WTC11 (cell line): ENCODE measurements around the gene EMILIN1. TPM values are rescaled to one million over a fixed set of nuclear protein-coding genes. Genes with fewer than 3 reads are reported as not detected.

Experiments used
- ATAC-seq: fragments of 200-7000 bp; cut with Tn5 transposase; 2 replicates; pipeline ENCODE4 v1.10.0; 2021; ENCODE audit warnings: mild to moderate bottlenecking, moderate library complexity
- CTCF ChIA-PET: fragments of 300-600 bp; sonication (Branson Sonifier 250); formaldehyde crosslinking; loops from one replicate; lab custom pipeline; 2021; ENCODE audit warnings: antibody characterized with exemption; lab: Charles Lee
- POLR2A ChIA-PET: fragments of 350-600 bp; sonication (Branson Sonifier 250); formaldehyde crosslinking; loops from one replicate; lab custom pipeline; 2021; ENCODE audit warnings: antibody characterized with exemption; lab: Charles Lee
- DNase-seq: peaks from one replicate; pipeline ENCODE4 v3.0.0; 2021; ENCODE audit warnings: low spot score
- H3K27ac Mint-ChIP-seq: 2 replicates; pipeline ENCODE4 v1.8.0; 2021; ENCODE audit warnings: mixed read lengths
- H3K27me3 Mint-ChIP-seq: 2 replicates; pipeline ENCODE4 v1.8.0; 2021; ENCODE audit warnings: low read depth, mild to moderate bottlenecking, moderate library complexity, mixed read lengths
- H3K36me3 Mint-ChIP-seq: 2 replicates; pipeline ENCODE4 v1.8.0; 2021; ENCODE audit warnings: mixed read lengths
- H3K4me1 Mint-ChIP-seq: 2 replicates; pipeline ENCODE4 v1.8.0; 2022; ENCODE audit warnings: mixed read lengths
- H3K4me3 Mint-ChIP-seq: 2 replicates; pipeline ENCODE4 v1.8.0; 2021; ENCODE audit warnings: mild to moderate bottlenecking, moderate library complexity, mixed read lengths
- H3K9me3 Mint-ChIP-seq: 2 replicates; pipeline ENCODE4 v1.8.0; 2021; ENCODE audit warnings: mixed read lengths
- ARID4B ChIP-seq: sonication (generic); formaldehyde crosslinking; IDR thresholded peaks from 2 replicates; pipeline ENCODE4 v1.8.0; 2023; ENCODE audit warnings: missing genetic modification reagents, mild to moderate bottlenecking, borderline replicate concordance
- E2F5 ChIP-seq: sonication (generic); formaldehyde crosslinking; IDR thresholded peaks from 2 replicates; pipeline ENCODE4 v1.8.1; 2022; ENCODE audit warnings: mild to moderate bottlenecking, moderate library complexity, missing genetic modification reagents
- FOXP1 ChIP-seq: sonication (generic); formaldehyde crosslinking; IDR thresholded peaks from 2 replicates; pipeline ENCODE4 v1.8.0; 2022; ENCODE audit warnings: missing genetic modification reagents, mild to moderate bottlenecking, moderate library complexity, borderline replicate concordance
- GABPB1 ChIP-seq: sonication (generic); formaldehyde crosslinking; IDR thresholded peaks from 2 replicates; pipeline ENCODE4 v1.8.1; 2023; ENCODE audit warnings: mild to moderate bottlenecking, missing genetic modification reagents
- IRF1 ChIP-seq: sonication (generic); formaldehyde crosslinking; IDR thresholded peaks from 2 replicates; pipeline ENCODE4 v1.8.0; 2023; ENCODE audit warnings: missing genetic modification reagents
- SMAD3 ChIP-seq: sonication (generic); formaldehyde crosslinking; IDR thresholded peaks from 2 replicates; pipeline ENCODE4 v1.8.0; 2022; ENCODE audit warnings: missing genetic modification reagents, mild to moderate bottlenecking, borderline replicate concordance
- SOX15 ChIP-seq: fragments of 250-450 bp; sonication (Bioruptor Pico); IDR thresholded peaks from 2 replicates; pipeline ENCODE4 v1.9.0; 2021; ENCODE audit warnings: mild to moderate bottlenecking
- SP1 ChIP-seq: sonication (generic); formaldehyde crosslinking; conservative IDR thresholded peaks from 2 replicates; pipeline ENCODE4 v1.8.1; 2022; ENCODE audit warnings: missing genetic modification reagents
- TP53 ChIP-seq: sonication (generic); formaldehyde crosslinking; IDR thresholded peaks from 2 replicates; pipeline ENCODE4 v1.8.1; 2023; ENCODE audit warnings: mild to moderate bottlenecking, missing genetic modification reagents
- USF1 ChIP-seq: sonication (generic); formaldehyde crosslinking; IDR thresholded peaks from 2 replicates; pipeline ENCODE4 v1.8.0; 2022; ENCODE audit warnings: mild to moderate bottlenecking, missing genetic modification reagents
- ZMAT4 ChIP-seq: fragments of 250-450 bp; sonication (Bioruptor Pico); IDR thresholded peaks from 2 replicates; pipeline ENCODE4 v1.9.0; 2021; ENCODE audit warnings: mild to moderate bottlenecking
- ZNF138 ChIP-seq: sonication (generic); formaldehyde crosslinking; conservative IDR thresholded peaks from 2 replicates; pipeline ENCODE4 v1.8.1; 2022; ENCODE audit warnings: mild to moderate bottlenecking, moderate library complexity, missing genetic modification reagents
- ZNF281 ChIP-seq: sonication (generic); formaldehyde crosslinking; IDR thresholded peaks from 2 replicates; pipeline ENCODE4 v1.8.0; 2023; ENCODE audit warnings: mild to moderate bottlenecking, missing genetic modification reagents
- ZNF425 ChIP-seq: fragments of 250-450 bp; sonication (Bioruptor Pico); conservative IDR thresholded peaks from 2 replicates; pipeline ENCODE4 v1.9.0; 2021; ENCODE audit warnings: mild to moderate bottlenecking
- ZSCAN18 ChIP-seq: fragments of 250-450 bp; sonication (Bioruptor Pico); IDR thresholded peaks from 2 replicates; pipeline ENCODE4 v2.1.2; 2022; ENCODE audit warnings: mild to moderate bottlenecking, moderate library complexity
- total RNA-seq: library from RNA; stranded (reverse); gene quantifications from 3 replicates; pipeline ENCODE4 v1.2.3, GENCODE V29; 2021

Gene EMILIN1
- total RNA-seq, 1 experiment from 2014 or later: 3.5 TPM

- CTCF ChIA-PET: interaction anchor here (0.7 to 3.3 kb wide), 39 partner anchors 10 to 172 kb away, joined by 3 to 50 read pairs (median 5); partner anchors contain the start of genes ABHD1, ATRAID, CAD and CGREF1
- H3K4me1 Mint-ChIP-seq: peaks cover 14% of the 10 kb centered on the region
- peak overlapping the region; percentile 41; the same call in 1 of the 2 replicates for H3K27ac Mint-ChIP-seq
- peaks cover 21% of the 10 kb centered on the region for H3K36me3 Mint-ChIP-seq
- H3K9me3 Mint-ChIP-seq: no peaks in the 10 kb centered on the region
- DNase-seq (no peak), ATAC-seq (no peak)
- H3K4me3 Mint-ChIP-seq: peak overlapping the region; percentile 90
- POLR2A ChIA-PET: interaction anchor here (0.6 to 1.7 kb wide), 12 partner anchors 9 to 362 kb away, joined by 3 to 9 read pairs (median 4); partner anchors contain the start of genes ABHD1, ATRAID, CAD and CGREF1
- H3K27me3 Mint-ChIP-seq: peaks cover 4% of the 10 kb centered on the region
- TF ChIP-seq SMAD3 (CRISPR knock-in tag) (no peak), SOX15 (no peak), USF1 (no peak), ZSCAN18 (CRISPR knock-in tag) (no peak), ZNF138 (CRISPR knock-in tag) (no peak)
These were observed 54.9 kb downstream of the EMILIN1 start for GRCh38 chr2:27133195-27133875.

- H3K9me3 Mint-ChIP-seq: no peaks in the 10 kb centered on the region
- DNase-seq (peak; percentile 99), ATAC-seq (peak; percentile 93)
- H3K27ac Mint-ChIP-seq: peak within 1 kb of the TSS; percentile 98
- peaks cover 5% of the 10 kb centered on the region for H3K27me3 Mint-ChIP-seq
- peaks cover 21% of the 10 kb centered on the region for H3K36me3 Mint-ChIP-seq
- H3K4me3 Mint-ChIP-seq: peak within 1 kb of the TSS; percentile 90
- POLR2A ChIA-PET: interaction anchor here (1.1 to 1.7 kb wide), 10 partner anchors 10 to 114 kb away, joined by 3 to 9 read pairs (median 4); partner anchors contain the start of genes ABHD1, ATRAID, CAD and CGREF1
- CTCF ChIA-PET: interaction anchor here (0.6 to 3.3 kb wide), 42 partner anchors 11 to 172 kb away, joined by 3 to 50 read pairs (median 5); partner anchors contain the start of genes ABHD1, ATRAID, CAD and CGREF1
- peaks cover 14% of the 10 kb centered on the region for H3K4me1 Mint-ChIP-seq
- TF ChIP-seq ZNF425 (no peak), ZMAT4 (no peak), SP1 (CRISPR knock-in tag) (peak; percentile 63), IRF1 (CRISPR knock-in tag) (no peak), FOXP1 (peak; percentile 50; the same call in 1 of the 2 replicates), E2F5 (CRISPR knock-in tag) (peak; percentile 65; the same call in 1 of the 2 replicates), ZNF281 (CRISPR knock-in tag) (no peak), GABPB1 (CRISPR knock-in tag) (peak; percentile 41), TP53 (CRISPR knock-in tag) (no peak; the same call in 1 of the 2 replicates), ARID4B (CRISPR knock-in tag) (peak; percentile 34; the same call in 1 of the 2 replicates)
These were observed 55.7 kb downstream of the EMILIN1 start, which contains the start of gene PREB for GRCh38 chr2:27133905-27134780. TSS of gene PREB (minus strand) at chr2:27134636. CDS start at chr2:27134421, 215 bp downstream.
